Measurements from ENCODE around the gene ZNF710. TPM values are rescaled to one million over a fixed set of nuclear protein-coding genes. Genes with fewer than 3 reads are reported as not detected.

The ZNF710 gene
- total RNA-seq, 4 donors from 2014 or later: 5.4 to 13.9 (median 7.0) TPM

DNA sequence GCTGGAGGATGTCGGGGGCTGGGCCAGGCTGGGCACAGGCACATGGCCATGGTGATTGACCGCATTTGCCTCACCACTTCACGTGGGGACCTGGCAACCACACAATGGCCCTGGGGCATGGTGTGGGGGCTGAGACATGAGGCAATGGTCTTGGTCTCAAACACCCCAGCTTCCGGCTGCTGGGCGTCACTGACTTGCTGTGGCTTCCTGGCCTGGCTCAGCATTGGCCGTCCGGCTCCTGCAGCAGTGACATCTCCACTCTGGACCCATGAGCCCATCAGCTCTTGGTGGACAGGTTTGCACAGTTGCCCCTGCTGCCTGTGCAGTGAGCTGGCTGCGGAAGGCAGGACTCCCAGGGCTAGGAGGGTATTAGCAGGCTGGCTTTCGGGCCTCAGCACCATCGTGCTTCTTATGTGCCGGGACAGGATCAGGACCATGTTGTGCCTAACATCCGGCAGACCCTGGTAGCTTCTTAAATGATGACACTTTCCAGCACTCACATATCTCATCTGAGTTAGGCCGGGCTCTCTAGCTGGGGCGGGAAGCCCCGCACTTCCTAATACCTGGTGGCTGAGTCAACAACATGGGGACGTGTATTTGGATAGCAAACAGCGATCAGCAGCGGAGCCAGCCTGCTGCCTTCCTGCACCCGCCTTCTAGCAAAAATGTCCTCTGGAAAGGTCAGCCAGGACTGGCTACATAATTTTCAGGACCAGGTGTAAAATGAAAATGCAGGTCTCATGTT is 34.1 kb downstream of the ZNF710 start:
- no peak for DNase-seq (ENCODE audit: low spot score)
- TF ChIP-seq, protein P1, sequence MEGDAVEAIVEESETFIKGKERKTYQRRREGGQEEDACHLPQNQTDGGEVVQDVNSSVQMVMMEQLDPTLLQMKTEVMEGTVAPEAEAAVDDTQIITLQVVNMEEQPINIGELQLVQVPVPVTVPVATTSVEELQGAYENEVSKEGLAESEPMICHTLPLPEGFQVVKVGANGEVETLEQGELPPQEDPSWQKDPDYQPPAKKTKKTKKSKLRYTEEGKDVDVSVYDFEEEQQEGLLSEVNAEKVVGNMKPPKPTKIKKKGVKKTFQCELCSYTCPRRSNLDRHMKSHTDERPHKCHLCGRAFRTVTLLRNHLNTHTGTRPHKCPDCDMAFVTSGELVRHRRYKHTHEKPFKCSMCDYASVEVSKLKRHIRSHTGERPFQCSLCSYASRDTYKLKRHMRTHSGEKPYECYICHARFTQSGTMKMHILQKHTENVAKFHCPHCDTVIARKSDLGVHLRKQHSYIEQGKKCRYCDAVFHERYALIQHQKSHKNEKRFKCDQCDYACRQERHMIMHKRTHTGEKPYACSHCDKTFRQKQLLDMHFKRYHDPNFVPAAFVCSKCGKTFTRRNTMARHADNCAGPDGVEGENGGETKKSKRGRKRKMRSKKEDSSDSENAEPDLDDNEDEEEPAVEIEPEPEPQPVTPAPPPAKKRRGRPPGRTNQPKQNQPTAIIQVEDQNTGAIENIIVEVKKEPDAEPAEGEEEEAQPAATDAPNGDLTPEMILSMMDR (IDR thresholded peaks at IDR 0.05): no peak
- no peak for ATAC-seq (ENCODE audit: low FRiP score)

DNA sequence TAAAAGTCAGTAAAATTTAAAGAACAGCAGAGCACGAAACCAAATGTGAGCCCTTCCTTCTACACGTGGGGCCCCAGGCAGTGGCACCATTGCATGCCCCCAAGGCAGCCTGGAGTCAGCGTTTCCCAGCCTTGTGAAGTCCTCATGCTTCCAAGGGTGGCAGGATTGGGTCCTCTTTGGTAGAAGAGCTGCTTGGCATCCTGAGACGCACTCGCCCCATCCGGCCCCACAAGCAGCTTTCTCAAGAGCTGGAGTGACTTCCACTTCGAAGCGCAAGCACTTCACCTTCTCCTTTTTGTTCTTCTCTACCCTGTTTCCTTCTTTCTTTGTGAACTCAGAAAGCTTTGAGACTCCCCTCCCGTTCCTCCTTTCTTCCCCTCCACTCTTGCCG is 34.7 kb downstream of the ZNF710 start:
- TF ChIP-seq, protein P1 (IDR thresholded peaks at IDR 0.05): no peak
- ATAC-seq (ENCODE audit: low FRiP score) (no peak), DNase-seq (ENCODE audit: low spot score) (no peak)

DNA sequence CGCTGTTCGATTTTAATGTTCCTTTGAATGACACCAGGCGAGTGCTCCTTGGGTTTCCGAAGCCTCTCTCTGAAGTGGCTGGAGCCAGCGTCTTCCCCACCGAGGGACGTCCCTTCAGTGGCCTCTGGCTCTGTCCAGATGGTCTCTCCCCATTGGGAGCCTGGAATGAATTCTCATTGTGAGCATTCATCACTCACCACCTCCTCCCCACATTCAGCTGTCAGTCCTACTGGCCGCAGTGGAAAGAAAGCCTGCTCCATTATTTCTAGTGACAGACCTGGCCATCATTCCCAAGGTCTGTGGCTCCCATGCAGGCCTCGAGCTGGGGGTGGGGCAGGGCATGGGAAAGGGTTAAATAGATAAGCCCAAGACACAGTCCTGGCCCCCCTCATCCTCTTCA is 35.2 kb downstream of the ZNF710 start:
- TF ChIP-seq, protein P1 (IDR thresholded peaks at IDR 0.05): no peak
- no peak for DNase-seq (ENCODE audit: low spot score)

DNA sequence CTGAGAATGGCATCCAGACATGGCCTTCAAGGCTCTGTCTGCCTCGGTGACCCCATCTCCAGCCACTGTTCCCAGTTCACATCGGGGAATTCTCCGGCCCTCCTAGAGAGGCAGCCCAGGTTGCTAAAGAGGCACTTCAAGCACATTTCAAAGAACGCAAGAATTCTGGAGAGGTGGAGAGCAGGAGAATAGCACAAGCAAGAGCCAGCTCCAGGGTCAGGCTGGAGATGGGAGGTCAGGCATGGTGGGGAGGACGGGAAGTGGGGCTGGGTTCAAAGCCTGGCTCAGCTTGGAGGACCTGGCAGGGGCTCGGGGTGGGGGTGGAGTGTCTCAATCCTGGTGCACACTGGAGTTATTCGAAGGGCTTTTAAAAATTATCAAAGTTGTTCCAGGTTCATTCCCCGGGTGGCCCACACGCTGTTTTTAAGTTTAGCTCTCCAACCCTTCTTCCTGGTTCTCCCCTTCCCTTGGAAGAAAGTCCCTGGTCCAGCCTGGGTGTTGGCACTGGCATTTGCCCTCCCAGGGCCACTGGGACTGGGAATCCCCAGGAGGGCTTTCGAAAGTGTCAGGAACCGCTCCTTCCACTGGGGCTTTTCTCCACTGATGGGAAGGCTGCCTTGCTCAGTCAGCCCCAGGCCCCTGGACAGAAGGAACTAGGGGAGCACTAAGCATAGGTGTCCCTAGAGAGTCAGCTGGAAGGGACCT is 35.8 kb downstream of the ZNF710 start:
- no peak for DNase-seq (ENCODE audit: low spot score)
- no peak for ATAC-seq (ENCODE audit: low FRiP score)

More for the DNA sequence above, 35.2 kb downstream of the ZNF710 start:
- ATAC-seq (ENCODE audit: low FRiP score): no peak

DNA sequence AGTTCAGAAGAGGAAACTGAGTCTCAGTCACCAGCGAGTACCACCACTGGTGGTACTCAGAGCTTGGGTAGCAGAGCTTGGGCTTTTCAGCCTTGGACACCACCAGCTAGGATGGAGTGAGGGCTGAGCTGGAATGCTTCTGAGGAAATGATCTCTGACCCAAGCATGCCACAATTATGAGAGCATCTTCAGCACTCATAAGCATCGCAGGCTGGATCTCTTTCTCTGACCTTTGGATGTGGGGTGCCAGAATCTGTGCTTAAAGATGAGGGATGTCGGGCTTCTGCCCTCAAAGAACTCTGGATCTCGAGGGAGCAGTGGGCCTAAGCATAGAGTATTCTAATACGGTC is 36.4 kb downstream of the ZNF710 start:
- no peak for ATAC-seq (ENCODE audit: low FRiP score)
- DNase-seq (ENCODE audit: low spot score): no peak
- TF ChIP-seq, protein P1 (IDR thresholded peaks at IDR 0.05): no peak

More for the DNA sequence above, 35.8 kb downstream of the ZNF710 start:
- TF ChIP-seq, protein P1 (IDR thresholded peaks at IDR 0.05): no peak

DNA sequence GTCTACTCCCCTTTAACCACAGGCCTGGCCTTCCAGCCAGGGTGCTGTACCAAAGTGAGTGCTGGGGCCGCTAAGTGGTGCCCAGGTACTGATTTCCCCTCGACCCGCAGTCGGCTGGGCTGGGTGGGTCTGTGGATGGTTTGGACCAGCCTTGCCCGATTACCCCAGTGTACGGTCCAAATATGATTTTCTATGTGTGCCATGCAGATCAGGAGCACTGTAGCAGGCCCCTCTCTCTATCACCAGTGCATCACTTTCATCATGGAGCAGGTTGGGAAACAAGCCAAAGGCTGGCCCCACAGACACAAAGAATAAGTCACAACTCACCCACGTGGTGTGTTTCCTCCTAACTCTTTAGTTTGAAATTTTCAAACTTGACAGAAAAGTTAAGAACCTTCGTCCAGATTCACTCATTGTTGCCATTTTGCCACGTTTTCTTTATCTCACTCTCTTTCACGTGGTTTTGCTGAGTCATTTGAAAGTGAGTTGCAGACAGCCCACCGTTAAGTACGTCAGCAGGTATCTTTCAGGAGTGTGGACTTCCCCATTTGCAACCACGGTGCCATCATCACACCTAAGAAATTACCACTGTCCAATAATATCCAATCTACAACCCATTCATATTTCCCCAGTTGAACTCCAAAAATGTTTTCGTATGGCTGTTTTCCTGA is 37.0 kb downstream of the ZNF710 start:
- DNase-seq (ENCODE audit: low spot score) (no peak), ATAC-seq (ENCODE audit: low FRiP score) (no peak)
- TF ChIP-seq, protein P1 (IDR thresholded peaks at IDR 0.05): no peak

Measured in omental fat pad (tissue), 4 donors.